DMS 273 (cell line): ENCODE data around the gene NCR3LG1.

Experiments used
- DNase-seq: peaks from one replicate; lab custom pipeline; 2025; ENCODE audit not compliant: unreplicated experiment; lab: John Stamatoyannopoulos, UW

The NCR3LG1 gene, protein sequence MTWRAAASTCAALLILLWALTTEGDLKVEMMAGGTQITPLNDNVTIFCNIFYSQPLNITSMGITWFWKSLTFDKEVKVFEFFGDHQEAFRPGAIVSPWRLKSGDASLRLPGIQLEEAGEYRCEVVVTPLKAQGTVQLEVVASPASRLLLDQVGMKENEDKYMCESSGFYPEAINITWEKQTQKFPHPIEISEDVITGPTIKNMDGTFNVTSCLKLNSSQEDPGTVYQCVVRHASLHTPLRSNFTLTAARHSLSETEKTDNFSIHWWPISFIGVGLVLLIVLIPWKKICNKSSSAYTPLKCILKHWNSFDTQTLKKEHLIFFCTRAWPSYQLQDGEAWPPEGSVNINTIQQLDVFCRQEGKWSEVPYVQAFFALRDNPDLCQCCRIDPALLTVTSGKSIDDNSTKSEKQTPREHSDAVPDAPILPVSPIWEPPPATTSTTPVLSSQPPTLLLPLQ

GRCh38 chr11:17351510-17352176 is at the start of gene NCR3LG1:
Gene NCR3LG1, plus strand, starts transcription at chr11:17351800. Its CDS starts 170 bp downstream, at chr11:17351970.
- peak; percentile 81 for DNase-seq

DNA sequence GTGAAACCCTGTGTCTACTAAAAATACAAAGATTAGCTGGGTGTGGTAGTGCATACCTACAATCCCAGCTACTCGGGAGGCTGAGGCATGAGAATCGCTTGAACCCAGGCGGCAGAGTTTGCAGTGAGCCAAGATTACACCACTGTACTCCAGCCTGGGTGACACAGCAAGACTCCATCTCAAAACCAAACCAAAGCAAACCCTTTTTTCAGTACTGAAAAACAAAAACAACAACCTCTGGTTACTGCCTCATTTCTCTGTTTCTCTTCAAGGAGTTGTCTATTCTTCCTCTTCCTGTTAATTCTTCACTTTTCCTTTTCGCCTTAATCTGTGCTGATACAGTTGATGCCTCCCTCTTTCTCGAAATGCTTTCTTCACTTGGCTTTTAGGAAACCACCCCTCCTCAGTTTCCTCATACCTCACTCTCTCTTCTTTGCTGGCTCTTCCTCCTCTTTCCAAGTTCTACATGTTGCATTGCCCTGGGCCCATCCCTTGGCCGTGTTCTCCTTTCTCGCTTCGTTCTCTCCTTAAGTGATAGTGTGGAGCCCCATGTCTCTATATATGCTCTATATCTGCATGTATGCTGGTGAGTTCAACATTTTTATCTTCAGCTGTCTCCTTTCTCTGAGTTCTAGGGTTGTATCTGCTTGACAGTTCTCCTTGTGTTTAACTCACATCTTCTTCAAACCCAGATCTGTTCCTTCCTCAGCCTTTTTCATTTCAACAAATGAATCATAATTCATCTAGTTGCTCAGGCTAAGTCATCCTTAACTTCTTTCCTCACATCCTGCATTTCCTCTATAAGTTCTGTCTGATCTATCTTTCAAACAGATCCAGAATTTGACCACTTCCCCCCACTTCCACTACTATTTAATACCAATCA is 38.0 kb upstream of the NCR3LG1 start:
- DNase-seq: no peak

DNA sequence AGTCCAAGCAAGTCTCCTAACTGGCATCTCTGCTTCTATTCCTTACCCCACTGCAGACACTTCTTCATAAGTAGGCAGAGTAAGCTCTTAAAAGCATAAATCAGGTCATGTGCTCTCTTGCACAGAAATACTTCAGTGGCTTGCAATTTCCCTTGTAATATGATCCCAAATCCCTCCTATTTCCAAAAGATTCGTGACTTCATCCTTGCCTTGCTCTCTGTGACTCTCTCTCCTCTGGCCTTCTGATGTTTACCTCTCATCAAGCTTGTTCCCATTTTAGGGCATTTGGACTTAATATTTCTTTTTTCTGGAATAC is 37.4 kb upstream of the NCR3LG1 start:
- DNase-seq: peak; percentile 1

- no peak for DNase-seq
Measured at GRCh38 chr11:17314904-17315426, 36.6 kb upstream of the NCR3LG1 start.

DNA sequence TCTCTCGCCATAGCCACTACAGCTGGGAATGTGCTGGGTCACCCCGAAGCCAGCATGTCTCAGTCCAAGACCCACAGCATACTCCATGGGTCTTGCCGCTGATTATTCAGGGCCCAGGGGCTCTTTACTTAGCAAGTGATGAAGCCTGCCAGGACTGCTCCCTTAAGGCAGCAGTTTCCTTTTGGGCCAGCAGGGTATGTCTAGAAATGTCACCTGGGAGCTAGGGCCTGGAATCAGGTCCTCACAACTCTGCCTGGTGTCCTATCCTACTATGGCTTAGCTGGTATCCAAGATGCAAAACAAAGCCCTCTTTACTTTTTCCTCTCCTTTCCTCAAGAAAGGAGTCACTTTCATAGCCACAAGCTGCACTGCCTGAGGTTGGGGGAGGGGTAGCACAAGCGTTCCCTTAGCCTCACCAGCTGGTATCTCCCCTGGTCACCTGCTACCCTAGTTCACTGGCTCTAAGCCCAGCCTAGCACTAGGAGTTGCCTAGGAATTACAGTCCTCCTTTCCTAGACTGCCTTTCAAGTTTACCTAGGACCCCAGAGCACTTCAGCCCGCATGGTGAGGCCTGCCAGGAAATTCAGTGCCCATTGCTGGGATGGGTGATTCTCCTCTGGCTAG is 22.6 kb upstream of the NCR3LG1 start:
- DNase-seq: peak; percentile 69

- no peak for DNase-seq
Measured at GRCh38 chr11:17331669-17332068, 19.9 kb upstream of the NCR3LG1 start.

GRCh38 chr11:17333799-17334586 is 17.6 kb upstream of the NCR3LG1 start:
- no peak for DNase-seq

GRCh38 chr11:17343257-17343656 is 8.3 kb upstream of the NCR3LG1 start:
- DNase-seq: no peak

- DNase-seq: no peak
Measured at GRCh38 chr11:17343907-17344306, 7.7 kb upstream of the NCR3LG1 start.

DNA sequence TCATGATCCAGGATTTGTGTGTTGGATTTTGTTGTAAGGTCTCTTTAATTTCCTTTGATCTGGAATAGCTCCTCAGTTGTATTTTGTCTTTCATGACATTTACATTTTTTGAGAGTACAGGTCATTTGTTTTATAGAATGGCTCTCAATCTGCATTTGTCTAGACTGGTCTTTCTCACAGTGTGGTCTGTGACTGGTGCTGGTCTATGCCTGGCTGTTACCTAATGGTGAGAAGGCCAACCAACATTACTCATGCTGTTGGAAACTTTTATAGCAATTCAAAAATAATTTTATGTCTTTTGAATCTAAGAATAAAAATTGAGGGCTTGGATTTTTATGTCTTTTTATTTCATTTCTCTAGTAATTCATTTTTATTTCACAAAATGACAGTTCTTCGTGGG is 3.9 kb upstream of the NCR3LG1 start:
- DNase-seq: no peak

GRCh38 chr11:17350455-17351171 is 987 bp upstream of the NCR3LG1 start:
- DNase-seq: peak; percentile 15

GRCh38 chr11:17351172-17351509 is 459 bp upstream of the NCR3LG1 start:
- DNase-seq: peak; percentile 48

- peak; percentile 83 for DNase-seq
Measured at GRCh38 chr11:17352950-17353820, 1.6 kb downstream of the NCR3LG1 start.

DNA sequence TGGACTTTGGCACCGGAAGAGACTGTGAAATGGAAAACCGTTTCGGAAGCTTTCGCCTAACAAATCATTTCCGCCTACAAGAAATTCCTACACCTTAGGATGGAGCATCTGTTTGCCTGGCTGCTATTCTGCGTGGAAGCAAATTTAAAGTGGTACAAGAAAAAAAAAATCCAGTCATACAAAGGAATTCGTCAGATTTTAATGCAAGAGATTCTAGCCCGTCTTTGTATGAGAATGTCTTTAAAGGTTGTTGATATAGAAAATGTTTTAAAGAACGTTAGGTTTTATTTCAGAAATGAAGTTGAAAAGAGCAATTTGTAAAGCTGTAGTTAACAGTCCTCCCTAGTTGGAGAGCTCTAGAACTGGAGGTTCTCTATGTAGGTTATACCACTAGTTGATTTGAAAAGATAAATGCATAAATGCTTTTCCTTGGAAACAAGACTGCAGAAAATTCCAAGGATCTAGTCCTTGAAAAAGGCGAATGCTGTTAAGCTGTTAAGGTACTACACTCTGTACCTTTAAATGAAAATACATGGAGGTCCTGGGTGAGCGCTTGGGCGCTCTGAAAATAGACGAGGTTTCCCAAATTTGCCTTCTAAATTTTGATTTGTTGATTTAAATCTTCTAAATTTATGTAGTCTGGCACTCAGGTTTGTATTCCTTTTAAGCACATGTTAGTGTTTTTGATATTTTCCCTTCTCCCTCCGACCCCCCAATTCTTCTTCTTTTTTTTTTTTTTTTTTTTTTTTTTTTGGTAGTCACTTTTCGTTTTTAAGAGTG is 2.4 kb downstream of the NCR3LG1 start:
- DNase-seq: peak; percentile 43

GRCh38 chr11:17354601-17354991 is 3.0 kb downstream of the NCR3LG1 start:
- DNase-seq: peak; percentile 76

DNA sequence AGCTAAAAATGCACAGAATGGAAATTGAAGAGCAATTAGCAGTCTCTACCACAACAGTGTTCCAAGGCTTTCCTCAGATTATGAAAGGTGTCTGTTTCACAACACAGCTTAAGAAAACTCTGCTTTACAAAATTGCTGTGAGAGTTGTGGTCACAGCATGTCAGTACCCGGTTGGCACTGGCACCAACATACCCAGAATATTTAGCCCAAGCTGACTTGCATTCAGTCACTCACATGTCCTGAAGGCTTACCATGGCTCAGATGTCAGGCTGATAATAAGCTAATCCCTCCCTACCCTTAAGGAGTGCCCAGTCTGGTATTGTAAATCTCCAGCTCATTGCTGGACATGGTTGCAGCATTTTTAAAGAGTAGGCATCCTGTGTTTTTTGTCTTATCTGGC is 14.9 kb downstream of the NCR3LG1 start:
- no peak for DNase-seq

- DNase-seq: no peak
Measured at GRCh38 chr11:17368551-17368950, 17.0 kb downstream of the NCR3LG1 start.

GRCh38 chr11:17369094-17369493 is 17.5 kb downstream of the NCR3LG1 start:
- DNase-seq: no peak
